NCI-H460 (cell line): ENCODE data around the gene SLC2A2. TPM values are rescaled to one million over a fixed set of nuclear protein-coding genes. Genes with fewer than 3 reads are reported as not detected.
"Not testable (repeated sequence)": the region's sequence is repeated elsewhere in the genome, so short reads cannot be mapped to it uniquely, and the experiment has no call there.

Experiments used
- DNase-seq: peaks from one replicate; pipeline ENCODE4 v3.0.0-alpha.2; 2016; ENCODE audit warnings: low read depth; ENCODE audit errors: extremely low read depth
- total RNA-seq: library from RNA; depleted of rRNA; stranded (reverse); fragments of >200 nt; shearing (Covaris generic); gene quantifications from 2 replicates; pipeline ENCODE4 v1.2.3, GENCODE V29; 2014

SLC2A2 gene
- total RNA-seq, 1 experiment from 2014 or later = not detected

DNA sequence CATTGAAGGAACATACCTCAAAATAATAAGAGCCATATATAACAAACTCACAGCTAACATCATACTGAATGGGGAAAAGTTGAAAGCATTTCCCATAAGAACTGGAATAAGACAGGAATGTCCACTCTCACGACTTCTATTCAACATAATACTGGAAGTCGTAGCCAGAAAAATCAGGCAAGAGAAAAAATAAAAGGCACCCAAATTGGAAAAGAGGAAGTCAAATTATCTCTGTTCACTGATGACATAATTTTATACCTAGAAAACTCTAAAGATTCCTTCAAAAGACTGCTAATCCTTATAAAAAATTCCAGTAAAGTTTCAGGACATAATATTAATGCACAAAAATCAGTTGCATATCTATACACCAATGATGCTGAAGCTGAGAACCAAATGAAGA, 34.9 kb downstream of the SLC2A2 start:
- DNase-seq = no peak

GRCh38 chr3:170989100-170989648, 37.3 kb downstream of the SLC2A2 start:
- DNase-seq = no peak

DNA sequence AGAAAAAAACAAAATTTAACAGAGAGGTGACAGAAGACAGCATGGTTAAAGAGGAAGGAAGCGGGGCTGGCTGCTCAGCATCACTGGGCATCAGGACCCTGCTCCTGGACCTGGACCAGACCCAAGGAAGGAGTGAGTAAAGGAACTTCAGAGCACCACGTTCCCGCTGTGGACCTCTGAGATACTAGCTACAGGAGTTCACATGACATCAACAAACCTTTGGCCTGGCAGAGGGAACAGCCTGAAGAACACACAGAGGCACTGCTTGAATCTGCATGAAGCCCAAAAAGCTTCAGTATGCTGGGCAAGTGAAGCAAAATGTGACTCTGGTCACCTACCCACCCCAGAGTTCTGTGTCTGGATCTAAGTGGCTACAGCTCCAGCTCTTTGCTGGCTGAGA, 38.1 kb downstream of the SLC2A2 start:
- DNase-seq = no peak

GRCh38 chr3:170985304-170985703, 41.2 kb downstream of the SLC2A2 start:
- DNase-seq = no peak

GRCh38 chr3:170982733-170983132, 43.8 kb downstream of the SLC2A2 start:
- DNase-seq = no peak

- DNase-seq = no peak
Observed at GRCh38 chr3:170980399-170980798, 46.1 kb downstream of the SLC2A2 start.

GRCh38 chr3:170977949-170978745, 48.4 kb downstream of the SLC2A2 start:
- DNase-seq = no peak

DNA sequence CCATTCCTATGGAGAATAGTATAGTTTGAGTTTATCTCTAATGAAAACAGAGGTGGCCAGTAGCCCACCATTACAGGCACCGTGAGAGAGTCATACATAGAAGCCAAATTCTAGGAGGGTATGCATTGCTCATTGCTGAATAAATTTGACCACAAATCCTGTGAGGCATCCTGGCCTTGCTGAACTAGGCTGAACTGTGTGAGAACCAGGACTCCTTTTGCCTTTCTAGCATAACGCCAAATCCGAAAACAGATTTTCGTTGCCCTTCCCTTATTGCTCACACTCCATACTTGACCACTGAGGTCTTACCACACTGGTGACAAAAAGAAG, 50.4 kb downstream of the SLC2A2 start:
- no peak for DNase-seq

GRCh38 chr3:170975283-170976189, 51.0 kb downstream of the SLC2A2 start:
- no peak for DNase-seq

- DNase-seq = no peak
Observed at GRCh38 chr3:170974872-170975271, 51.6 kb downstream of the SLC2A2 start.

- not testable (repeated sequence) for DNase-seq
Observed at GRCh38 chr3:170972917-170973316, 53.6 kb downstream of the SLC2A2 start.

GRCh38 chr3:170967126-170967525, 59.4 kb downstream of the SLC2A2 start:
- no peak for DNase-seq

GRCh38 chr3:170966495-170966894, 60.0 kb downstream of the SLC2A2 start:
- no peak for DNase-seq

DNA sequence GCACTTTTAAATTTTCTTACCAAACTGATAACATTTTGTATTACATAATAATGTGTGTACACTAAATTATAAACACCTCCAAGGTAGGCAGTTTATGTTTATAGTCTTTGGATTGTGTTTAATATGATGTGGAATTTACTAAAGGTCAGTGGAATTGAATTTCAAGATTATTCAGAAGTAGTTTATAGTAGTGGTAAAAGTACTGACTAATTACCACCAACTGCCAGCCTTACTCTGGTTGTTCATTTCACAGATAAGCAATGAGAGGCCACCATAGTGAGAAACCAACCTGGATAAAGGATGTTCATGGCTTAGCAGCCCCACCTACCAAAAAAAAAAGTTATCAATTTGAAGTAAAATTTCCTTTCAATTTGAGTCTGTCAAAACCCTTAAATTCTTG, 64.1 kb downstream of the SLC2A2 start:
- DNase-seq = no peak

- DNase-seq = peak; percentile 22
Observed at GRCh38 chr3:170961616-170962400, 64.7 kb downstream of the SLC2A2 start.

DNA sequence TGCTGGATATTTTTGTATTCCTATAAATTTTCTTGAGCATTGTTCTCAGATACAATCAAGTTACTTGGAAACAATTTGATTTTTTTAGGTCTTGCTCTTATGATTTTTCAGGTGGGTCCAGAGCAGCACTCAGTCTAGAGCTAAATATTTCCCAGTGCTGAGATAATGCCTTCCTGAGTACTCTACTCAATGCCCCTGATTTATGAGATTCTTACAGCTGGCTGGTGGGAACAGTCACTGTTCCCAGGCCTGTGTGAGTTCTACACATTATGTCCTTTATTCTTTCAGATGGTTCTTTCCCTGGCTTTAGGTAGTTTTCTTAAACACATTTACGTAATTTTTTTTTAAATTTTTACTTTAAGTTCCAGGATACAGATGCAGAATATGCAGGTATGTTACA, 67.1 kb downstream of the SLC2A2 start:
- no peak for DNase-seq

GRCh38 chr3:170956647-170957046, 69.9 kb downstream of the SLC2A2 start:
- no peak for DNase-seq

- DNase-seq = no peak
Observed at GRCh38 chr3:170953736-170954135, 72.8 kb downstream of the SLC2A2 start.

DNA sequence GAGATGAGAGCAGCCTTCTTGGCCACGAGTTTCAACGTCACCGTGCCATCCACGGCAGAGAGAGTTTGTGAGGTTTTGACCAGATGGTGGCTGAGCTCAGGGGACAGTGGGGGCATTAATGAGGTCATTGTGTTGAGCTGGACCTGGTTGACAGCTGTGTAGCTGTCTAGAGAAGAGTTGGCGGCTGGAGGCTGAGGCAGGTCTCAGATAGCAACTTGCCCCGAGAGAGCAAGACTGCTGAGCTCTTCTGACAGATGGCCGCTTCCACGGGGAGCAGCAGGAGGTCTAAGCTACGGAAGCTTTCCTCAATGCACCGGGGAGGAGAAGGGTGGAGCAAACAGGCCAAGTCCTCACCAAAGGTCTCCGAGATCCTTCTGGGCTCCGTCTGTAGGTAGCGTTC, 73.3 kb downstream of the SLC2A2 start:
- no peak for DNase-seq

- no peak for DNase-seq
Observed at GRCh38 chr3:170949211-170949610, 77.3 kb downstream of the SLC2A2 start.
